Activated CD4-positive, alpha-beta T cell treated with anti-CD3 and anti-CD28 coated beads, Interleukin-2, amount 10 ng/mL, durations not matched to agents 24 days and 14 days (primary cell): Measurements from ENCODE around the gene SH3BP4. TPM values are rescaled to one million over a fixed set of nuclear protein-coding genes. Genes with fewer than 3 reads are reported as not detected.

Source experiments
- DNase-seq: peaks from one replicate; pipeline ENCODE4 v3.0.0; 2022
- H3K27ac Mint-ChIP-seq: one replicate; pipeline ENCODE4 v1.8.0; 2022; ENCODE audit warnings: mild to moderate bottlenecking, mixed read lengths
- H3K27me3 Mint-ChIP-seq: one replicate; pipeline ENCODE4 v1.8.0; 2022; ENCODE audit warnings: mixed read lengths
- H3K36me3 Mint-ChIP-seq: one replicate; pipeline ENCODE4 v1.8.0; 2022; ENCODE audit warnings: low read depth, mild to moderate bottlenecking, mixed read lengths
- H3K4me1 Mint-ChIP-seq: one replicate; pipeline ENCODE4 v1.8.0; 2021; ENCODE audit warnings: mixed read lengths
- H3K4me3 Mint-ChIP-seq: one replicate; pipeline ENCODE4 v1.8.0; 2022; ENCODE audit warnings: mild to moderate bottlenecking, moderate library complexity, mixed read lengths
- H3K9me3 Mint-ChIP-seq: one replicate; pipeline ENCODE4 v1.8.0; 2021; ENCODE audit warnings: mixed read lengths
- intact Hi-C: fragments of 100-400 bp; cut with micrococcal nuclease; formaldehyde crosslinking; loops from one replicate; pipeline ENCODE4 v1.15.1; 2023
- total RNA-seq: library from RNA; stranded (reverse); gene quantifications from 2 replicates; pipeline ENCODE4 v1.2.3, GENCODE V29; 2022

Gene SH3BP4
- total RNA-seq, 1 donor from 2014 or later, result 0.07 TPM

- Mint-ChIP-seq H3K36me3 (no peaks in the 10 kb centered on the region), H3K4me3 (no peak overlapping the region), H3K9me3 (no peaks in the 10 kb centered on the region), H3K27me3 (peaks cover 14% of the 10 kb centered on the region), H3K27ac (no peak overlapping the region), H3K4me1 (no peaks in the 10 kb centered on the region)
- no peak for DNase-seq
- intact Hi-C loops, result no loop called here
Observed at GRCh38 chr2:234997389-234997788, 45.6 kb downstream of the SH3BP4 start.

- peaks cover 9% of the 10 kb centered on the region for H3K27me3 Mint-ChIP-seq
- H3K9me3 Mint-ChIP-seq, result no peaks in the 10 kb centered on the region
- H3K36me3 Mint-ChIP-seq, result no peaks in the 10 kb centered on the region
- no peak for DNase-seq
- H3K4me1 Mint-ChIP-seq, result no peaks in the 10 kb centered on the region
- intact Hi-C loops, result no loop called here
- H3K4me3 Mint-ChIP-seq, result no peak overlapping the region
- no peak overlapping the region for H3K27ac Mint-ChIP-seq
Observed at GRCh38 chr2:234998404-234999211, 46.8 kb downstream of the SH3BP4 start.

DNA sequence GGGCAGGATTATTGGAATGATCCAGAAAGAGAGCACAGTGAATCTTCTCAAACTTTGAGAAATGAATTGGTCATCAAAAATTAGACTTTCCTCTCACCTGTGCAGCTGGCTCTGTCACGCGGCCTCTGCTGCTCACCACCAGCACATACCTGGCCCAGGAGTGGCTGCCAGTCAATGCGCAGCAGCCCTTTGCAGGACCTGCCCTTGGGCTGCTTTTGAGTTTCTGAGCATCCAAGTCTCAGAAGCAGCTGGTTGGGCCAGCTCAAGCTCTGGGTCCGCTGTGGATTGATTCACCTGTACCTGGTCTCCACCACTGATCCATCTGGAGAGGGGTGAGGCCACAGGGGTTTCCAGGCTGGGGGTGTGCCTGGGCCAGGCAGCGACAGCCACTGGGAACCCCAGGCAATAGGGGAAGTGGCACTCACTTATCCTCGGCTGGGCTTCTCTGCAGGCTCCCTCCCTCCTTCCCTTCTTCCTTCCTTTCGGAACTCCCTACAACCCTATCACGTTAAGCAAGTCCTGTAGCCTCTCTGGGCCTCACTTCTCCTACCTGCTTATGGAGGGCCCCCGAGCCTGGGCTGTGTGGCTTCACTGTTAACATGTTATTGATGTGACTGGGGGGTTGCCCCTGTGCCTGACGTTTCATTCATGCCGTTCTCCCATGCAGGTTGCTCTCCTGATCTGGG lies 48.1 kb downstream of the SH3BP4 start:
- no peaks in the 10 kb centered on the region for H3K36me3 Mint-ChIP-seq

GRCh38 chr2:235000426-235001236 lies 48.8 kb downstream of the SH3BP4 start:
- H3K27me3 Mint-ChIP-seq, result no peaks in the 10 kb centered on the region
- no peaks in the 10 kb centered on the region for H3K9me3 Mint-ChIP-seq
- intact Hi-C loops, result no loop called here
- no peak for DNase-seq
- no peaks in the 10 kb centered on the region for H3K36me3 Mint-ChIP-seq
- H3K4me3 Mint-ChIP-seq, result no peak overlapping the region
- no peaks in the 10 kb centered on the region for H3K4me1 Mint-ChIP-seq
- H3K27ac Mint-ChIP-seq, result no peak overlapping the region

More for the DNA sequence above, 48.1 kb downstream of the SH3BP4 start:
- Mint-ChIP-seq H3K27me3 (no peaks in the 10 kb centered on the region), H3K4me3 (no peak overlapping the region), H3K9me3 (no peaks in the 10 kb centered on the region), H3K4me1 (no peaks in the 10 kb centered on the region), H3K27ac (no peak overlapping the region)
- DNase-seq, result no peak
- intact Hi-C loops, result no loop called here

GRCh38 chr2:235001237-235002133 lies 49.7 kb downstream of the SH3BP4 start:
- no peak overlapping the region for H3K27ac Mint-ChIP-seq
- no peak for DNase-seq
- H3K9me3 Mint-ChIP-seq, result no peaks in the 10 kb centered on the region
- intact Hi-C loops, result no loop called here
- no peak overlapping the region for H3K4me3 Mint-ChIP-seq
- H3K36me3 Mint-ChIP-seq, result no peaks in the 10 kb centered on the region
- H3K4me1 Mint-ChIP-seq, result no peaks in the 10 kb centered on the region
- no peaks in the 10 kb centered on the region for H3K27me3 Mint-ChIP-seq

DNA sequence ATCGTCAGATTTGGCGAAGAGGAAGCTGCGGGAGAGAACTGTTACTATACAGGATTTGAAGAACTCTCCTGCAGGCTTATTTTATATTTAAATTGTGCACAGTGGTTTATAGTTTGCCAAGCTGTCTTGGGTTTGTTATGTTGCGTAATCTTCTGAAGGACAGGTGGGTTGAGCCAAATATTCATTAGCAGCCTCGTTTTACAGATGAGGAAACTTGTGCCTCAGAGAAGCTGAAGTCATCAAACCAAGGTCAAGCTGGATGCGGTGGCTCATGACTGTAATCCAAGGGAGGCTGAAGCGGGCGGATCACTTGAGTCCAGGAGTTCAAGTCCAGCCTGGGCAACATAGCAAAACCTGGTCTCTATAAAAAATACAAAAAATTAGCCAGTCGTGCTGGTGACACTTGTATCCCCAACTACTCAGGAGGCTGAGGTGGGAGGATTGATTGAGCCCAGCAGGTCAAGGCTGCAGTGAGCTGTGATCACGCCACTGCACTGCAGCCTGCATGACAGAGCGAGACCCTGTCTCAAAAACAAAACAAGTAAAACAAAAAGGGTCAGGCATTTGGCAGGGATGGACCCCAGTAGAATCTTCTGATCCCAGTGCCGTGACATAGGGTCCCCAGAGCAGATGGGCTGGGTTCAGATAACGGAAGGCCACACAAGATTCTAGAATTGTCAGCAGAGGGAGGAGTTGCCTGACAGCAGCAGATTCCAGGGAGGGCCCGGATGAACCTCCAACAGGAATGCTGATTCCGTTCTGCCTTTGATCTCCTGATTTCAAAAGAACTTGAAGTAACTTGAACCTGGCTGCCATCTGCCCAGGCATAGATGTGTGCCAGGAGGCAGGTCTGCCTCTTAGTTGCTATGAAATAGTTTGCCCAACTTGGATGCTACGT lies 50.6 kb downstream of the SH3BP4 start:
- Mint-ChIP-seq H3K27ac (no peak overlapping the region), H3K9me3 (no peaks in the 10 kb centered on the region), H3K27me3 (no peaks in the 10 kb centered on the region), H3K4me3 (no peak overlapping the region), H3K4me1 (no peaks in the 10 kb centered on the region), H3K36me3 (no peaks in the 10 kb centered on the region)
- intact Hi-C loops, result no loop called here
- no peak for DNase-seq

- intact Hi-C loops, result no loop called here
- DNase-seq, result no peak
Observed at GRCh38 chr2:235003096-235003775, 51.4 kb downstream of the SH3BP4 start.

DNA sequence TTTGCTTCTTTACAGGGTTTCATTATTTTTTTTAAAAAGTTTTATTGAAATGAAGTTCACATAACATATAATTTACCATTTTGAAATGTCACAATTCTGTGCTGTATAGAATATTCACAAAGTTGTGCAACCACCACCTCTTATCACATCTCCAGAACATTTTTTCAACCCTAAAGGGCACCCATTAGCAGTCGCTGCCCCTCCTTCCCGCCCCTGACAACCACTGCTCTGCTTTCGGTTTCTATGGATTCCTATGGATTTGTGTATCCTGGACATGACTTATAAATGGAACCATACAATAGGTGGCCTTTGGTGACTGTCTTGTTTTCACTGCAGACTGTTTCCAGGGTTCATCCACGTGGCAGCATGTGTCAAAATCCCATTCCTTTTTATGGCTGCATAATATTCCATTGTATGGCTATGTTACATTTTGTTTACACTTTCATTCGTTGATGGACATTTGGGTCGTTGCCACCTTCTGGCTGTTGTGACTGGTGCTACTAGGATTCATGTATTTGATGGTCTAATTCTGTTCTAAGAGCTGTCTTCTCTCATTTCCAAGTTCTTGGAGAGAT lies 52.6 kb downstream of the SH3BP4 start:
- no peaks in the 10 kb centered on the region for H3K9me3 Mint-ChIP-seq
- H3K27ac Mint-ChIP-seq, result no peak overlapping the region
- no peaks in the 10 kb centered on the region for H3K36me3 Mint-ChIP-seq
- no peak for DNase-seq
- no peaks in the 10 kb centered on the region for H3K4me1 Mint-ChIP-seq
- no peaks in the 10 kb centered on the region for H3K27me3 Mint-ChIP-seq
- H3K4me3 Mint-ChIP-seq, result no peak overlapping the region
- intact Hi-C loops, result no loop called here

More at GRCh38 chr2:235003096-235003775, 51.4 kb downstream of the SH3BP4 start:
- Mint-ChIP-seq H3K4me3 (no peak overlapping the region), H3K4me1 (no peaks in the 10 kb centered on the region), H3K36me3 (no peaks in the 10 kb centered on the region), H3K27me3 (no peaks in the 10 kb centered on the region), H3K27ac (no peak overlapping the region), H3K9me3 (no peaks in the 10 kb centered on the region)

DNA sequence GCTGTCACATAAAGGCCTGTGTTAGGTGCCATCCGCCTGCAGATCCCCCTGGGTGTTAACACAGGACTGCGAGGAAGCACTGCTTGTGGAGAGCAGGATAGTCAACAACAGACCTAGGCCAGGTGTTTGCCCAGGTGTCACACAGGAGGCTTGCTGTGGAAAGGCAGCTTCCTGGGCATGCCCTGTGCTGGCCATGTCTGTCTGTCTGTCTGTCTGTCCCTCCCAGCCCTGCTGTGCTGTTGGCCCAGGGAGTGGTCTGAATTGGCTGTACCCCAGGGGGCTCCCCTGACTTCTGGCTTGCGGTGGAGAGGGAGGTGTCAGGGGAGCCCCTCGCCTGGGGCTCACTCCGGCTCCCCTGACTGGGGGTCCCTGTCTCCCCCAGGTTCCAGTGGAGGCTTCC lies 53.2 kb downstream of the SH3BP4 start:
- H3K27ac Mint-ChIP-seq, result no peak overlapping the region
- intact Hi-C loops, result no loop called here
- DNase-seq, result no peak
- no peaks in the 10 kb centered on the region for H3K9me3 Mint-ChIP-seq
- no peaks in the 10 kb centered on the region for H3K36me3 Mint-ChIP-seq
- no peak overlapping the region for H3K4me3 Mint-ChIP-seq
- H3K4me1 Mint-ChIP-seq, result no peaks in the 10 kb centered on the region
- H3K27me3 Mint-ChIP-seq, result no peaks in the 10 kb centered on the region

DNA sequence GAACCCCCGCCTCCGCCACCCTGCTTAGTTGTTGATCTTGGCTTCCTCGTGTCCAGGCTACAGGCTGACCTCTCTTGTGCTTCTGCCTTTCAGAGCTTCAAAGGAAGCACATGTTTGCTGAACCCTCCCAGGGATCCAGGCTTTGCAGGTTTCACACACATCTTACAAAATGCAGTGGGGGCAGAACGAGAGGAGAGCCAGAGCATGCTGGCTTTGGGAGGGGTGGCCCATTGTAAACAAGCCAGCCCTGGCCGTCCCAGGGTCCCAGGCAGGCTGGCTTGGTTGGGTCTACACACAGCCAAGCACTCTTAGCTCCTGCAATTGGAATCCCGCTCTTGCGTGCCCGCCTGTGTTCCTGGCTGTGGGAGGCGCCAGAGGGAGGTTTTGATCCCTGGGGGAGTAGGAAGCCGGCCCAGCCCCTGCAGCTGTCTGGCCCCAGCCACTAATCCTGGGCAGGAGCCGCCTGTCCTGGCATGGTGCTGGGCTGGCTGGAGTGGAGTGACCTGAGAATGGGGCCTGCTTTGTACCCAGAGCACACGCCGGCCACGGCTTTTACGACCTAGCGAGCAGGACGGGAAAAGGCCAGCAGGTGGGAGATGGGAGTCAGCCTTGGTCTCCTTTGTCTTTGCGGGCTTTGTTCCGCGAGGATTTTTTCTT lies 53.9 kb downstream of the SH3BP4 start:
- no peaks in the 10 kb centered on the region for H3K27me3 Mint-ChIP-seq
- H3K36me3 Mint-ChIP-seq, result no peaks in the 10 kb centered on the region
- no peak for DNase-seq
- H3K27ac Mint-ChIP-seq, result no peak overlapping the region
- H3K4me1 Mint-ChIP-seq, result no peaks in the 10 kb centered on the region
- H3K4me3 Mint-ChIP-seq, result no peak overlapping the region
- intact Hi-C loops, result no loop called here
- no peaks in the 10 kb centered on the region for H3K9me3 Mint-ChIP-seq

DNA sequence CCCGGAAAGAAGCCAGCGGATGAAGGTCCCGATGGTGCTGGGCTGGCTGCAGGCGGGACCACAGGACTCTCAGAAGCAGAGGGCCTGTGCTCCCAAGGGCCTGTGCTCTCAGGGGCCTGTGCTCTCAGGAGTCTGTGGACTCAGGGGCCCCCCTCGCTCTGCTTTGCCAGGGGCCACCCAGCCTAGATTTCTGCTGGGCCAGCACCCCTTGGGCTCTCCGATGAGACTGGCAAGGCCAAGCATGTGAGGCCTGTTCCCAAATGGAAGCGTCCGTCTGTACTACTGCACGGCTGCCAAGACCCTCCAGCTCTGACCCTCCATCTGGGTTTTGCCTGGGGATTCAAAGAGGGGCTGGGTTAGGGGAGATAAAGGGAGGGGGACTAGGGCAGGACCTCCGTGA lies 54.6 kb downstream of the SH3BP4 start:
- Mint-ChIP-seq H3K36me3 (no peaks in the 10 kb centered on the region), H3K27ac (no peak overlapping the region), H3K27me3 (no peaks in the 10 kb centered on the region), H3K4me1 (no peaks in the 10 kb centered on the region), H3K4me3 (no peak overlapping the region), H3K9me3 (no peaks in the 10 kb centered on the region)
- no peak for DNase-seq
- intact Hi-C loops, result no loop called here
